ENCODE measurements around the gene ZRANB1. TPM values are rescaled to one million over a fixed set of nuclear protein-coding genes. Genes with fewer than 3 reads are reported as not detected.
A peak's percentile ranks its signal among the peaks of the same experiment; 100 is the strongest.

Gene ZRANB1
- total RNA-seq, 1 donor from 2014 or later, result 24.5 TPM

DNA sequence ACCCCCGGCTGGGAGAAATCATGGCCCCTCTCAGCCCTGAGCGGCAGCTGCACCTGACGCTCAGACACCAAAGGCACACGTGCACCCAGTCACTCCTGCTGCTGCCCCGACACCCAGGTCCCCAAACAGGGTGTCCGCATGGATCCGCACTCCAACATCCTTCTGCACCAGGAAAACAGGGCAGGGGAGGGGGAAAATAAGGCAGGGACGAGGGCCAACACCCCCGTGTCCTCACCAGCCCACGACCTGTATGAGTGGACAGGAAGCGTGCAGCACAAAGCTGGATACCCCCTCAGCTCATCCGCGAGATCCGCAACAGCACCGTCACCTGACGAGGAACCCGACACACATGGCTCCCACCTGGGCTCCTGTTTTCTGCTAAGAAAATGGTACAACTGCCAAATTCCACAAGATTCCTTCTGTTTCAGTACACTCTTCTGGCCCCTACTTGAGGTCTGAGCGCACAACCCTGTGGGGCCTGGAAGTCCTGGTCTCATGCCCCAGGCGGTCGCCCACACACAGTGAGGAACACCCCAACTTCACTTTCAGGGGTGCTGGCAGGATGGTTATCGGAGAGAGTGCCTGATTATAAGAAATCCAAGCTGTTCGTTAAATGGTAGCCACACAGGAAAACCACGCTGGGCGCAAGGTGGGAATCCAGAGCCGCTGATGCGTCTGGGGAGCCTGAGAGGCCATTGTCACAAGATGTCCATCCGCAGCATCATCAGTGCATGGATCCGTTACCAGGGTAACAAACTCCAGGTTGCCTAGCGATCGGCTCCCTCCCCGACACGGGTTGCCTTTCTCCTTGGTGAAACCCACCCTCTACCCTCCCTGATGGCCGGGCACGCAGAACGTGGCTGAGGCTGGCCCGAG is 63.6 kb downstream of the ZRANB1 start:
- Mint-ChIP-seq H3K9me3 (no peaks in the 10 kb centered on the region), H3K27ac (no peak overlapping the region), H3K36me3 (peaks cover 6% of the 10 kb centered on the region), H3K4me3 (no peak overlapping the region), H3K4me1 (ENCODE audit: unreplicated experiment) (peaks cover 38% of the 10 kb centered on the region), H3K27me3 (no peaks in the 10 kb centered on the region)
- peak; percentile 65 for DNase-seq (ENCODE audit: extremely low spot score, unreplicated experiment)
- TF ChIP-seq, protein P1, sequence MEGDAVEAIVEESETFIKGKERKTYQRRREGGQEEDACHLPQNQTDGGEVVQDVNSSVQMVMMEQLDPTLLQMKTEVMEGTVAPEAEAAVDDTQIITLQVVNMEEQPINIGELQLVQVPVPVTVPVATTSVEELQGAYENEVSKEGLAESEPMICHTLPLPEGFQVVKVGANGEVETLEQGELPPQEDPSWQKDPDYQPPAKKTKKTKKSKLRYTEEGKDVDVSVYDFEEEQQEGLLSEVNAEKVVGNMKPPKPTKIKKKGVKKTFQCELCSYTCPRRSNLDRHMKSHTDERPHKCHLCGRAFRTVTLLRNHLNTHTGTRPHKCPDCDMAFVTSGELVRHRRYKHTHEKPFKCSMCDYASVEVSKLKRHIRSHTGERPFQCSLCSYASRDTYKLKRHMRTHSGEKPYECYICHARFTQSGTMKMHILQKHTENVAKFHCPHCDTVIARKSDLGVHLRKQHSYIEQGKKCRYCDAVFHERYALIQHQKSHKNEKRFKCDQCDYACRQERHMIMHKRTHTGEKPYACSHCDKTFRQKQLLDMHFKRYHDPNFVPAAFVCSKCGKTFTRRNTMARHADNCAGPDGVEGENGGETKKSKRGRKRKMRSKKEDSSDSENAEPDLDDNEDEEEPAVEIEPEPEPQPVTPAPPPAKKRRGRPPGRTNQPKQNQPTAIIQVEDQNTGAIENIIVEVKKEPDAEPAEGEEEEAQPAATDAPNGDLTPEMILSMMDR (conservative IDR thresholded peaks at IDR 0.05), result no peak

DNA sequence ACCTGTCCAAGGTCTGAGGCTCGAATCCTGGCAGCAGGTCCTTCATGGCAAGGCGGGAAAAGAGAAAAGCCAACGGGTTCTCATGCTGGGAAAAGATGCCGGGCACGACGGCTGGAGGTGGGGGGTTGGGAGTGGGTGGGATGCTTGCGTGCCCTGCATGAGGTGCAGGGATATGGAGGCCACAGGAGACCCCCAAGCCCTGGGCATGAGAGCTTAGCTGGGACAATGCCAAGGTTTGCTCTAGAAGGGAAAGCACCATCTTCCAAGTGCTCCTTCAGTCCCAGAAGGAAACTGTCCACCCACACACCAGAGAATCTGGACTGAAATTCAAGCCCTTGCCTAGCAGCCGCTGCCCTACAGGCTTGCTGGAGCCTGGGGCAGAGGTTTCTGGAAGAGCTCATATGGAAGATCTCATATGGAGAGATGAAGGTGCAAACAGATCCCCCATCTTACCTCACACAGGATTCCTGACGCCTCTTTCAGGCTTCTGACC is 64.3 kb downstream of the ZRANB1 start:
- Mint-ChIP-seq H3K4me3 (no peak overlapping the region), H3K9me3 (no peaks in the 10 kb centered on the region), H3K27ac (peak overlapping the region; percentile 46), H3K4me1 (ENCODE audit: unreplicated experiment) (peaks cover 39% of the 10 kb centered on the region), H3K36me3 (peaks cover 6% of the 10 kb centered on the region), H3K27me3 (no peaks in the 10 kb centered on the region)
- TF ChIP-seq, protein P1 (conservative IDR thresholded peaks at IDR 0.05), result no peak
- DNase-seq (ENCODE audit: extremely low spot score, unreplicated experiment), result no peak

DNA sequence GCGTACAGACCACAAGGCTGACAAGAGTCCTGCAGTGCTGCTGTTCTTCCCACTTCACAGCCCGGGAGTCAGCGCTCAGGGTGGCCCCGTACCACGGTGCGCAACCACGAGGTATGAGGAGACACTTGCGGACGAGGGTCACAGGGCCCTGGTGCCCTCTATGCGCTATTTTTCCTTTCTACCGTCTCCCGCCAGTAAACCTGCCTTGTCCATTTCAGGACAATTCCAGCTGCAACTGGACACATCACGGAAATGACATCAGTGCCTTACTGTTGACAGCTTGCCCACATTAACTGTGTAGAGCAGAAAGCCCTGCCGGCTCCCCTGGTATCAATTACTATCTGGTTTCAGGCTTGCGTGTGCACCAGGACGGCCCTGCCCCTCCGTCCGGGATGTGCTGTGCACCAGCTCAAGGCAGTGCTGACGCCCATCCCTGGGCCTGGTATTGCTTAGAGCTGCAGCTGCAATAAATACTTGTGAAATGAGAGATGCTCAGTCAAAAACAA is 65.1 kb downstream of the ZRANB1 start:
- H3K9me3 Mint-ChIP-seq, result no peaks in the 10 kb centered on the region
- DNase-seq (ENCODE audit: extremely low spot score, unreplicated experiment), result no peak
- H3K4me3 Mint-ChIP-seq, result peak overlapping the region; percentile 7
- TF ChIP-seq, protein P1 (conservative IDR thresholded peaks at IDR 0.05), result no peak
- H3K4me1 Mint-ChIP-seq (ENCODE audit: unreplicated experiment), result peaks cover 39% of the 10 kb centered on the region
- H3K27me3 Mint-ChIP-seq, result no peaks in the 10 kb centered on the region
- H3K36me3 Mint-ChIP-seq, result peaks cover 6% of the 10 kb centered on the region
- peak overlapping the region; percentile 46 for H3K27ac Mint-ChIP-seq

DNA sequence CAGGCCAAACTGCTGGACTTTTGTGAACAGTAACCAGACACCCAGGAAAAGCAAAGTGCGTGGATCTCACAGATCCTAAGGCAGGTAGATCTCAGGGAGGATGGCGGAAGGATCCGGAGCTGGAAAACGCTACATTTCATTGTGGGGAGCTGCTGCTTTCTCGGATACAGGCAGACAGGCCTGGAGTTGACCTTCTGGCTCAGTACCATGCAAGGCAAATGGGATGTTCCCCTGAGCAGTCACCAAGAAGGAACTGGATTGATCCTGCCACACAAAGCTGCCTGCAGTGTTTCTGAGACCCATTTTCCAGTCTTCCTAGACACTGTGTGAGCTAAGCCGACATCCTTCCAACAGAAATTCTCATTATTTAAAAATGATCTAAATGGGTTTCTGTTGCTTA is 65.5 kb downstream of the ZRANB1 start:
- H3K4me3 Mint-ChIP-seq, result peak overlapping the region; percentile 7

DNA sequence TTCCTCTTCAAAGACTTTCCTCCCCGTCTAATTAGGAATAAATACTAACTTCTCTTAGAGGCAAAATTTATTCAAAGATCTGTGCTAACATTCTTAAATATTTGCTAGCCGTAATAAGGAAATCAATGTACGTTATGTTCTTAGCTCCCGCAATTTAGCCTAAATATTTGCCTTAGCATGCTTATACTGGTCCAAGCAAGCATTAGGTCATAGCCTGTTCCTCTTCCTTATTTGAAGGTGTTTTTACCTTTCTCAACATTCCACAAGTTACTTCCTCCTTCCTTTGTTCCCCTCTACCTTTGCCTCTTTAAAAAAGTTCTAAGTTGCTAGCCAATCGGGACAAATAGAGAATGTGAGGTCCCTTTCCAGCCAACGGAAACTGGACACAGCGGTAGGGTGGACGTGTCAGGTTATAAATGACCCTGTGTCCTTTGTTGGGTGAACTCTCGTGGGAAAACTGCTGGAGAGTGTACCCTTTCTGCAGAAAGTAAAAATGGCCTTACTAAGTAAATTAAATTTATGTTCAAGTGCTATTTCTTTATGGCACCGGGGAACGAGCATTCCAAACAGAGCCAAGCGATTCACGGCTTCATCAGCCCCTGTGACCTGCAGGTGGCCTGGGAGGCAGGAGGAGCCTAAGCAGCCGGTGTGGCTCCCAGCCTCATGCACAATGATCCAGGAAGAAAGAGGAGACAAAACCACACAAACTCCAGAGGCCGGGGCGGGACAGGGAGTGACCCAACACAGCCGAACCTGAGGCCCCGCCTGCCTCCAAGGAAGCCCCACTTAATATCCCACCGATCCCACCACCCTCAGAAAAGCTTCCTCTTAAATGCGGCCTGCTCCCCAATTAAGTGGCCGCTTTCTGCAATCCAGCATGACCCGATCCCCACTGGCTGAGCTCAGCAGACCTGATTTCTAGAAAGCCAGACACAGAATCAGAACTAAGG is 67.0 kb downstream of the ZRANB1 start:
- Mint-ChIP-seq H3K27me3 (no peaks in the 10 kb centered on the region), H3K9me3 (no peaks in the 10 kb centered on the region), H3K4me1 (ENCODE audit: unreplicated experiment) (peaks cover 43% of the 10 kb centered on the region), H3K4me3 (peak overlapping the region; percentile 3), H3K36me3 (peaks cover 9% of the 10 kb centered on the region), H3K27ac (peak overlapping the region; percentile 79)
- DNase-seq (ENCODE audit: extremely low spot score, unreplicated experiment), result no peak
- TF ChIP-seq, protein P1 (conservative IDR thresholded peaks at IDR 0.05), result no peak

More for the DNA sequence above, 65.5 kb downstream of the ZRANB1 start:
- DNase-seq (ENCODE audit: extremely low spot score, unreplicated experiment), result no peak
- Mint-ChIP-seq H3K9me3 (no peaks in the 10 kb centered on the region), H3K27ac (peak overlapping the region; percentile 46), H3K27me3 (no peaks in the 10 kb centered on the region), H3K36me3 (peaks cover 6% of the 10 kb centered on the region), H3K4me1 (ENCODE audit: unreplicated experiment) (peaks cover 39% of the 10 kb centered on the region)
- TF ChIP-seq, protein P1 (conservative IDR thresholded peaks at IDR 0.05), result no peak
